HG02642 (cell line): ENCODE measurements around the gene SUCNR1.
"Not testable (repeated sequence)": the region's sequence is repeated elsewhere in the genome, so short reads cannot be mapped to it uniquely, and the experiment has no call there.

ENCODE experiments used
- ATAC-seq: cut with Tn5 transposase; IDR thresholded peaks from one replicate; pipeline ENCODE4 v1.9.1; 2021; ENCODE audit warnings: mild to moderate bottlenecking; ENCODE audit not compliant: unreplicated experiment, poor library complexity

SUCNR1 gene

DNA sequence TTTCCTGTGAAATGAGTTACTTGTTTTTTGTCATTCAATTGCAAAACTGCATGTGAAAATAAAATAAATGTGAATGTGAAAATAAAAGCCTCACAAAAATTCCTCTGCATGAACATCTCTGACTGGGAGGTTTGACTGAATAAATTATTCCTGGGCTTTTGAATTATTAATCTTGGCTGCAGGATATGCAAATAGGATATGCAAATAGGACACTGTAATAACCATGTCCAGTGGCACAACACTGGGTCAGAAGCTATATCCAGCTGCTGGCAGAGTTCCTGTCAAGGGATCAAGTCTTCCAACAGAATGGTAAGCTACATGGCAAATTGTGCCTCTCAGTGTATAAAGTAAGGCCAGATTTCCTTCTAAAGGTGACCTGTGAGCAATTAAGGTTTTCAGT, at the start of gene SUCNR1:
SUCNR1 (plus strand) TSS at position 246 of the 400 bp plus-strand sequence. CDS start 6,250 bp downstream, outside the sequence.
- no peak for ATAC-seq

DNA sequence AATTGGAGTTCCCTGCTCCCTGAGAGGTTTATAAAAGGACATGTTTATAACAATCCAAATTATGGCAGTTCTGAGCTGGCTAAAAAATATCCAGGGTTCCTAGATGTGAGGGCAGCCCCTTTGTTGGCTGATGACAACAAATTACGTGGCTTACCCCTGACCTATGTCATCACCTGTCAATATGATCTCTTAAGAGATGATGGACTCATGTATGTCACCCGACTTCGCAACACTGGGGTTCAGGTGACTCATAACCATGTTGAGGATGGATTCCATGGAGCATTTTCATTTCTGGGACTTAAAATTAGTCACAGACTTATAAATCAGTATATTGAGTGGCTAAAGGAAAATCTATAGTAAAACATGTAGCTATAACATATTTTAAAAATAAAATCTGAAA, 45.6 kb upstream of the SUCNR1 start:
- ATAC-seq: no peak

GRCh38 chr3:151835751-151836525, 37.5 kb upstream of the SUCNR1 start:
- no peak for ATAC-seq

DNA sequence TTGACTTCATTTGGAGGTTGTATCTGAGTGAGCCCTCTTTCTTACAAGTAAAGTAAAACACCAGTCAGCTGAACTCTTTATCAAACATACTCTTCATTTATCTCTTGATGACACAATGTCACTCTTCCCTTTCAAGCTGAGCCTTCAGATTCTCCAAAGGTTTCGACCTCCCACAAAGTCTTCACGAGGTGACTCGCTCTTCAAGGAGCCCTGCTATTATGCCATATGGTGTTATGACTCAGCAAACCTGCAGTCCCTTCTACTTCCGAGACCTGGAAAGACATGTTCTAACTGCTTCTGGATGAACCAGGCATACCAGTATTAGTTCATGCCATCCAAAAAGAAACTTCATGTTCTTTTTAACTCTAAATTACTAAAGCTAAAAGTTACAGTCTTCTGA, 36.4 kb upstream of the SUCNR1 start:
- ATAC-seq: no peak

GRCh38 chr3:151838574-151839312, 34.7 kb upstream of the SUCNR1 start:
- ATAC-seq: peak; percentile 76

- no peak for ATAC-seq
Measured at GRCh38 chr3:151839313-151839631, 34.2 kb upstream of the SUCNR1 start.

DNA sequence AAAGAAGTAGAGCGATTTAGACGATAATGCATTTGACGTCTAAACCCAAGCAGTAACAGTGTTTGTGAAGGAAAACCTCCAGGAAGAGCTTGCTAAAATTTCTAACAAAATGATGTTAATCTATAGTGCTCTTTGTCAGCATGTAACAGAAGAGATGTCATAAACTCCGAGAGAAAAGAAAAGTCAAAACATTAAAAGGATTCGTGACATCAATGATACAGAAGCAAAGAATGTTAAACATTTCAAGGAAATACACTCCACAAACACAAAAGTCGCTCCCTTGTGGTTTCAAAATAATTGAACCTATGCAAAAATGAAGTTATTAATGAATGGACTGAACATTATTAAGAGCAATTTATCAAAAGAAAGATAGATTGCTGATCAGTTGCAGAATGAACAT, 31.6 kb upstream of the SUCNR1 start:
- ATAC-seq: no peak

DNA sequence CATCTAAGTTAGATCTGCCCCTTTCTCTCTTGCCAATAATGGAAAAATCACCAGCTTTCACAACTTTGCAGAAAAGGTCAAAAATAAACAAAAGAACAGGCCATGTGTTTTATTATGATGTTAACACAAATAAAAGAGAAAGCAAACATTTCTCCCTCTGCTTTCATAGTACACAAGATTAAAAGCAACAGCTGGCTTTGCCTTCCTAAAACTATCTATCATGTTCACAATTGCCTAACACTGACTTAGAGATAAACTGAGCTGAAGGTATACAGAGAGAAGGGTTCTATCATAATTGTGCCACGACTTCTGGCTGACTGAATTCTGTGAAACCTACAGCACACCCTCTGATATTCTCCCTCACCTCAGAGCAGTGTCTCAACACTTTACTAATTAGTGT, 30.2 kb upstream of the SUCNR1 start:
- no peak for ATAC-seq

DNA sequence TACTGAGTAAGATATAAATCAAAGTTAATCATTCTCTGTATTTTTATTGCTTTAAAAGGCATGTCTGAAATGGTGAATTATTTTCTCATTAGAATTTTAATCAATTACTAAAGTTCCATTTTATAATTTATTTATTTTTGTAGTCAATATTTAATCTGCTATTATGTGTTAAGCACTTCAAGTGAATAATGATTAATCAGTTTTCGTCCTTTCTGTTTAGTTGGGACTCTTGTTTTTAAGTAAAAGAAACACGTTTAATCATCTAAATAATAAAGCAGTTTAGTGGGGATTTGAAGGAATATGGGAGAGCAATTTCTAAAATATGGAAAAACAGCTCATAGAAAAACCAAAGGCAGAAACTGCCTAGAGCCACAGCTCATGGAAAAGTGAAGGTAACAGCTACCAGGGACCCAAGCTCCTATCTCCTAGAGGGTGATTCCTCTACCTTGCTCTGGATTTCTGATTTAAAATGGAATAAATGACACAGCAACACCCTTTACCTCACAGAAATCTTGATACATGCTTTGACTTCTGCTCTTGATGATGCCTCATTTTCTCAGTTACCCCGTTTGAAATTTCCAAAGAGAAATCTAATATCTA, 28.0 kb upstream of the SUCNR1 start:
- no peak for ATAC-seq

DNA sequence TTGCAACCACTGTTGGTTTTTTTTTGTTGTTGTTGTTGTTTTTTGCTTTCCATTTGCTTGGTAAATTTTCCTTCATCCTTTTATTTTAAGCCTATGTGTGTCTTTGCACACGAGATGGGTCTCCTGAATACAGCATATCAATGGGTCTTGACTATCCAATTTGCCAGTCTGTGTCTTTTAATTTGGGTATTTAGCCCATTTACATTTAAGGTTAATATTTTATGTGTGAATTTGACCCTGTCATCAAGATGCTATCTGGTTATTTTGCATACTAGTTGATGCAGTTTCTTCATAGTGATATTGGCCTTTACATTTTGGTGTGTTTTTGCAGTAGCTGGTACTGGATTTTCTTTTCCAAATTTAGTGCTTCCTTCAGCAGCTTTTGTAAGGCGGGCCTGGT, 23.4 kb upstream of the SUCNR1 start:
- not testable (repeated sequence) for ATAC-seq

DNA sequence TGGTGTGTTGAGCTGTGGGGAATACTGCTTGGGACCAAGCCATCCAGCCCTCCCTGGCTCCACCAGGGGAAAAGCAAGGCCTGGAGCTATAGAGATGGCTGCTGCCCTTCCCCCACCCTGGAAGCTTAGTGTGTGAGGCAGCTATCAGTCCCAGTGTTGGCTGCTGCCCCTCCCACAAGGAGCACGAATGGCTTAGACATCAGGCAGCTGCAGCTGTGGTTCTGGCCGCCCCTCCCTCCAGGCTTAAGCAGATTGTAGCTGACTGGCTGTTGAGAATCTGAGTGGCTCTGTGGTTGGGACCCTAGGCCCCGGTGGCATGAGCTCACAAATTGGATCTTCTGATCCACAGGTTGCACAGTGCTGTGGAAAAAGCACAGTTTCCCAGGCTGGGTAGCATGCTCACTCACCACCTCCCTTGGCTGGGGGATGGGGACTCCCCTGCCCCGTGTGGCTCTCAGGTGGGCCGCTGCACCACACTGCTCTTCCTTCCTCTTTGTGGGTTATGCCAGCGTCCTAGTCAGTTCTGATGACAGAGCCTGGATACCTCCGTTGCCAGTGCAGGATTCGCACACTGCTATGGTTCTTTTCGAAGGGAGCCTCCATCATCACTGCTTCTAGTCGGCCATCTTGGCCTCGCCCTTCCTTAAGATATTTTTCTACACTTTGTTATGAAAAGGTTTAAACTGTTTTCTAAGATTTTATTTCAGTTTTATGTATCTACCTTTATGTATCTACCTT, 21.2 kb upstream of the SUCNR1 start:
- ATAC-seq: no peak

GRCh38 chr3:151856118-151856517, 17.3 kb upstream of the SUCNR1 start:
- ATAC-seq: no peak

DNA sequence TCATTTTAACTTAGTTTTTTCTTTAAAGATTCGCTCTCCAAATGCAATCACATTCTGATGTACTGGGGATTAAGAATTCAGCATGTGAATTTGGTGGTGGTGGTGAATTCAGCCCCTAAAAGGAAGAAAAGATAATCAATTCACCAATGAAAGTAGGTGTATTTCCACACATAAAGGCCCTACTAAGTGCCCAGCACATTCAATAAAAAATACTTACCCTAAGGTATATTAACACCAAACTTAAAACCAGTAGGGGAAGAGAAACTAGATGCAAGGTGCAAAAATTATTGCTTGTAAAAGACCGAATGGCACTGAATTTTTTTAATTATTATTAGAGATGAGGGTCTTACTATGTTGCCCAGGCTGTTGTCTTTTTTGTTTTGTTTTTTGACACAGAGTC, 16.8 kb upstream of the SUCNR1 start:
- no peak for ATAC-seq

- no peak for ATAC-seq
Measured at GRCh38 chr3:151859233-151859673, 14.2 kb upstream of the SUCNR1 start.

- ATAC-seq: no peak
Measured at GRCh38 chr3:151859905-151860304, 13.5 kb upstream of the SUCNR1 start.

GRCh38 chr3:151863611-151864010, 9.8 kb upstream of the SUCNR1 start:
- no peak for ATAC-seq

- ATAC-seq: no peak
Measured at GRCh38 chr3:151864423-151865101, 8.9 kb upstream of the SUCNR1 start.

DNA sequence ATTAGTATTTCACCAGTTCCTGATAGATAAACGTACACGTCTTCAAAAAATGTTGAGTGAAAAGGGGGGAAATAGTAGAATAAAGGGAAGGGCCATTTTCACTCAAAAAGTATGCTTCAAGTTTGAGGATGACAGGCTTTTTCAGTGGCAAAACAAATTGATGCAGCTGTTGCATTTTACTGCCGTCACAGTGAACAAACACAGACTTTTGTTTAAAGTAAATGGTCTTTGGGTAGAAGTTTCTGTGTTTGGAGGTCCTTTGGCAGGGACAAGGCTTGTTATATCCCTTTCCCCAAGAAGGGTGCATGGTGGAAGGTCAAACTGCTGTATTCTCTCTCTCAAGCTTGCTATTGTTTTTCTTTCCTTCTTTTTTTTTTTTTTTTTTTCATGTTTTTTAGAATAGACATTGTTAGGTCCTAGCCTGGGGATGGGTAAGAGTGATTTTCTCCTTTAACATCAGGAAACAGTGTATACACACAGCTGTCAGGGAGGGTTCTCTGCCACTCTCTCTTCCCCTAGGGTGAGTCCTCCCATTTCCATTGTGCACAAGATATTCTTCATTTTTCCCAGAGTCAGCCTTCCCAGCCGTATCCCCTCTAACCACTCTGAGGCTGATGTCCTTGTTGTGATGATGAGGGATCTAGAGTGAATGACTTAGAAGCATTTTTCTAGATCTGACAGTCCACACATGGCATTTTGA, 6.6 kb upstream of the SUCNR1 start:
- ATAC-seq: no peak

- no peak for ATAC-seq
Measured at GRCh38 chr3:151867666-151868065, 5.8 kb upstream of the SUCNR1 start.

DNA sequence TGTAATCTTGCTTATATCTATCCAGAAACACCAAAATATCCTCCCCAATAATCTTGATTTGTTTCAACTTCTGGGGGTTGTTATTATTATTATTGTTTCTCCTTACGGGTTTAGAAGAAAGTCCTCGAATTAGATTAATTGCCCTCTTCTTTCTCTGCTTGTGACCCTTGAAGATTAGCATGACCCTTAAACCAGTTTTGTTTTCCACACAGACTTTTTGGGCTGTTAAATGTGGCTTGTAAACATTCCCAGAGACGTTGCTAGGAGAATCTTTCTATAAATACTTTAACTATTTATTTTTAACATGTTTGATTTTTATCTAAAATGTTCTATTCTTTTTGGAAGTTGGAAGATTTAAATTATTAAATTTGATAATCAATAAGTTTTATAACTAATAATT, 4.3 kb upstream of the SUCNR1 start:
- no peak for ATAC-seq
